Skeletal muscle satellite cell (primary cell): ENCODE data around the gene MYO15B.
A peak's percentile ranks its signal among the peaks of the same experiment; 100 is the strongest.
"Not testable (repeated sequence)": the region's sequence is repeated elsewhere in the genome, so short reads cannot be mapped to it uniquely, and the experiment has no call there.

ENCODE experiments used
- H3K27me3 ChIP-seq: 2 replicates; pipeline ENCODE4 v1.7.0; 2013; ENCODE audit warnings: low read length; ENCODE audit not compliant: control insufficient read depth, insufficient read depth
- H3K36me3 ChIP-seq: 2 replicates; pipeline ENCODE4 v1.7.0; 2013; ENCODE audit warnings: mild to moderate bottlenecking, control low read depth, low read length; ENCODE audit not compliant: insufficient read depth
- H3K4me1 ChIP-seq: 2 replicates; pipeline ENCODE4 v1.7.0; 2013; ENCODE audit warnings: low read length; ENCODE audit not compliant: control insufficient read depth, insufficient read depth
- H3K4me2 ChIP-seq: 2 replicates; pipeline ENCODE4 v1.7.0; 2013; ENCODE audit warnings: mild to moderate bottlenecking, low read length
- H3K4me3 ChIP-seq: 2 replicates; pipeline ENCODE4 v1.7.0; 2013; ENCODE audit warnings: low read length
- H3K9ac ChIP-seq: 2 replicates; pipeline ENCODE4 v1.7.0; 2013; ENCODE audit warnings: mild to moderate bottlenecking, low read depth, low read length, moderate library complexity
- H3K9me3 ChIP-seq: replicated peaks from 2 replicates; pipeline ENCODE4 v1.7.0; 2013; ENCODE audit warnings: mild to moderate bottlenecking, control low read depth, low read length

The MYO15B gene

GRCh38 chr17:75589012-75589918, 1.7 kb downstream of the MYO15B start:
- no peaks in the 10 kb centered on the region for H3K4me1 ChIP-seq
- H3K4me2 ChIP-seq = peak overlapping the region; percentile 76
- H3K9ac ChIP-seq = peak overlapping the region; percentile 68
- peak overlapping the region; percentile 68 for H3K4me3 ChIP-seq
- no peaks in the 10 kb centered on the region for H3K9me3 ChIP-seq
- H3K27me3 ChIP-seq = peaks cover 25% of the 10 kb centered on the region
- H3K36me3 ChIP-seq = no peaks in the 10 kb centered on the region

DNA sequence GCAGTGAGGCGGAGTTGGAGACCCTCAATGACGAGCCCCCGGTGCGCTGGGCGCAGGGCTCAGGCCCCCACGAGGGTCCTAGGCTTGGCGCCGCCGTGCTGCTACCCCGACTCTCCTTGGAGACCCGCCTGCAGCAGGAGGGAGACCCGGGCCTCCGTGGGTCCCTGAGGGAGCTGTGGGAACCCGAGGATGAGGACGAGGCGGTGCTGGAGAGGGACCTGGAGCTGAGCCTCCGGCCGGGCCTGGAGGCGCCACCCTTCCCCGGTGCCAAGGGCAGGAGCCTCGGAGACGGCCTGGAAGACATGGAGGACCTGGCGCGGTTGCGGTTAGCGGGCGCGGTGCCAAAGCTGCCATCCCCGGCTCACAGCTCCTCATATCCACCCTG, 2.3 kb downstream of the MYO15B start:
- Histone ChIP-seq H3K9ac (no peak overlapping the region), H3K36me3 (no peaks in the 10 kb centered on the region), H3K9me3 (no peaks in the 10 kb centered on the region), H3K4me3 (peak overlapping the region; percentile 68), H3K4me2 (peak overlapping the region; percentile 76), H3K27me3 (peaks cover 32% of the 10 kb centered on the region), H3K4me1 (no peaks in the 10 kb centered on the region)

DNA sequence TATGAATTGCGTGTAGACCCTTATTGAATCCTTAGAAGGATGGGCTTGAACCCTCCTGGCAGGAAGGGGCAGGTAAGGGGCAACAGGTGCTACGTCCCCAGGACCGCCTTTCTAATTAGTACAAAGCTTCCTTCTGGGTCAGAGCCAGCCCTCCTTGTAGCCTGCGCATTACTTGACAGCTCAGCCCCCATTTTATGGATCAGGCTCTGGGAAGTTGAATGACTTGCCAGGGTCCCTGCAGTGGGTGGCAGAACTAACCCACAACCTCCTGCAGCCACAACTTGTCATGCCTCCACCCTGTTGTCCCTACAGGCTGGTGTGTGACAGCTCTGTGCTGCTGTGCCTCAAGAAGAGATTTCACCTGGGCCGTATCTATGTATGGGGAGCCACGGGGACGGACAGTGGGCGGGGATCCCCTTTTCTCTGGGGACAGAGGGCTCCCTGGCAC, 2.7 kb downstream of the MYO15B start:
- Histone ChIP-seq H3K27me3 (peaks cover 36% of the 10 kb centered on the region), H3K36me3 (no peaks in the 10 kb centered on the region), H3K4me1 (no peaks in the 10 kb centered on the region), H3K9me3 (no peaks in the 10 kb centered on the region), H3K4me2 (no peak overlapping the region), H3K4me3 (no peak overlapping the region), H3K9ac (no peak overlapping the region)

DNA sequence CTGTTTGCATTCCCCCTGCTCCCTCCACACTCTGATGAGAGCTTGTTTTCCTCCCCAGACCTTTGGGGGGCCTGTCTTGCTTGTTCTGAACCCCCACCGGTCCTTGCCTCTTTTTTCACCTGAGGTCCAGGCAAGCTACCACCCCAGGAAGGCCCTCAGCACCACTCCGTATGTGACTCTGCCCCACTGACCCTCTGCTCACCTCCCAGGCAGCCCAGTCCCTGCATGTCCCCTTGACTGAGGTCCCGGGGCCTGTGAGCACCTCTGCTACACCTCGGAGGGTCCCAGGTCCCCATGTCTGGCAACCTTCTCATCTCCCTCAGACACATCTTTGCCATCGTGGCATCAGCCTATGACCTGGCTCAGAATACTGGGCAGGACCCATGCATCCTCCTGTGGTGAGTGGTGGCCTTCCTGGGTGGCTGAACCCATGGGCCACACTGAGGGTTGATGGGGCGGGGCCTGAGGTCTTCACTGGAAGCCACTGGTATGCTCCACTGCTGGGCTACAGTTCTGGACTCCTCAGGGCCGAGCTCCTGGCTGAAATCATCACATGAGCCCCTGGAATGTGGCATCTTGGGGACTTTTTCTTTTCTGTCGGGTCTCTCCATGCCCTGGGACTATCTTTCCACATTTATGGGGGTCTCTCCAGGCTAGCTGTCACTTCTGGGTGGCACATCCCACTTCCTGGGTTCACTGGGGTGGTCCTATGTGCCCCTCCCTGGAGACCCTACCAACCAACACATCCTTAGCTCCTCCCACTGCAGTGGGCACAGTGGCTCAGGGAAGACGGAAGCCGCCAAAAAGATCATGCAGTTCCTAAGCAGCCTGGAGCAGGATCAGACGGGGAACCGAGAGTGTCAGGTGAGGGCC, 3.5 kb downstream of the MYO15B start:
- Histone ChIP-seq H3K4me2 (no peak overlapping the region), H3K4me3 (no peak overlapping the region), H3K27me3 (peaks cover 37% of the 10 kb centered on the region), H3K9ac (no peak overlapping the region), H3K4me1 (no peaks in the 10 kb centered on the region), H3K36me3 (no peaks in the 10 kb centered on the region), H3K9me3 (no peaks in the 10 kb centered on the region)

DNA sequence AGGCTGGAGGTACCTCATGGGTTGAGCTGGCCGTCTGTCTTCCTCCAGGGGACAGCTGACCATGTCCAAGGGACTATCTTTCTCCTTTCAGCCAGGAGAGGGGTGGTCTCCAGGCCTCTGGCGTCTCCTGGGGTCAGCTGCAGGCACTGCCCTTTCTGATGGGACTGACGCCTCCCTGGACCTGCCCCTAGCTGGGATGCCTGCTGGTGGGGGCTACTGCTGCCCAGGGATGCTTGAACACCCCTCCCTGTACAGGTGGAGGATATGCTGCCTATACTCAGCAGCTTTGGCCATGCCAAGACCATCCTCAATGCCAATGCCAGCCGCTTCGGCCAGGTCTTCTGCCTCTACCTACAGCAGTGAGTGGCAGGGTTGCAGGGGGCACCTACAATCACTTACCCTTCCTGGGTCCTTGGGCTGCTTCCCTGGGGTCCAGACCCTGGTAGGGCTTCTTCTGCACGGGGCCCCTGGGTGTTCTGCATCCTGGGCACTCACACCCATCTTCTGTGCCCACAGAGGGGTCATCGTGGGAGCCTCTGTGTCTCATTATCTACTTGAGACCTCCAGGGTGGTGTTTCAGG, 4.2 kb downstream of the MYO15B start:
- H3K27me3 ChIP-seq = peaks cover 44% of the 10 kb centered on the region
- no peak overlapping the region for H3K4me2 ChIP-seq
- H3K9me3 ChIP-seq = no peaks in the 10 kb centered on the region
- H3K36me3 ChIP-seq = no peaks in the 10 kb centered on the region
- H3K4me1 ChIP-seq = no peaks in the 10 kb centered on the region
- no peak overlapping the region for H3K9ac ChIP-seq
- H3K4me3 ChIP-seq = no peak overlapping the region

GRCh38 chr17:75592348-75593020, 4.9 kb downstream of the MYO15B start:
- no peak overlapping the region for H3K9ac ChIP-seq
- no peak overlapping the region for H3K4me3 ChIP-seq
- no peak overlapping the region for H3K4me2 ChIP-seq
- H3K9me3 ChIP-seq = no peaks in the 10 kb centered on the region
- peaks cover 41% of the 10 kb centered on the region for H3K27me3 ChIP-seq
- no peaks in the 10 kb centered on the region for H3K4me1 ChIP-seq
- H3K36me3 ChIP-seq = no peaks in the 10 kb centered on the region

DNA sequence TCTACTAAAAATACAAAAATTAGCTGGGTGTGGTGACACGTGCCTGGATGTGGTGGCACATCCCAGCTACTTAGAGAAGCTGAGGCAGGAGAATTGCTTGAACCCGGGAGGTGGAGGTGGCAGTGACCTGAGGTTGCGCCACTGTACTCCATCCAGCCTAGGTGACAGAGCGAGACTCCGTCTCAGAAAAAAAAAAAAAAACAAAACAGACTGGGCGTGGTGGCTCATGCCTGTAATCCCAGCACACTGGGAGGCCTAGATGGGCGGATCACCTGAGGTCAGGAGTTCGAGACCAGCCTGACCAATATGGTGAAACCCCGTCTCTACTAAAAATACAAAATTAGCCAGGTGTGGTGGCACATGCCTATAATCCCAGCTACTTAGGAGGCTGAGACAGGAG, 5.8 kb downstream of the MYO15B start:
- not testable (repeated sequence) for H3K4me1 ChIP-seq
- H3K27me3 ChIP-seq = peaks cover 33% of the 10 kb centered on the region

DNA sequence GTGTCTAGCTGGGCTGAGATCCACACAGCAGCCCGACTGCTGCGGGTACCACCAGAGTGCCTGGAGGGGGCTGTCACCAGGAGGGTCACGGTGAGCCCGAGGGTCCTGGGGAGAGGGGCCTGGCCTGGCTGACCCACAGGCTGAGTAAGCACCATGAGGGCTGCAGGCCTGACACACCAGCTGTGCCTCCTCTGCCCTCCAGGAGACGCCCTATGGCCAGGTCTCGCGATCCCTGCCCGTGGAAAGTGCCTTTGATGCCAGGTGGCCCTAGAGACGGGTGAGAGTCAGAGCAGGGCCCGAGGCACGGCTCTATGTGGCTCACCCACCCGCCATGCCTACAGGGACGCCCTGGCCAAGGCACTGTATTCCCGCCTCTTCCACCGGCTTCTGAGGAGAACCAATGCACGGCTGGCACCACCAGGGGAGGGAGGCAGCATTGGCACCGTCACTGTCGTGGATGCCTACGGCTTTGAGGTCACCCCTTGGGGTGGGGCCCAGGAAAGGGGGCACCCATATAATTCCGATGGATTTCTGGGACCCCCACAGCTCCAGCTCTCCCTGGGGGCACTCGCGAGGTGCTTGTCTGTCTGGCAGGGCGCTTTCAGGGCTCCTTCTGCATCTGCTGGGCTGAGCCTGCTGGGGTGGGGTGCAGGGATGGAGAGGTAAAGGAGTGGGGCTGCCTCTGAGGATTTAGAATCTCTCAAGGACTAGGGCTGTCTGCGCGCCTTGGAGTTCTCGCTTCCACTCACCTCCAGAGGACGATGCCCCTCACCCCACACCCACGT, 7.1 kb downstream of the MYO15B start:
- H3K27me3 ChIP-seq = peaks cover 29% of the 10 kb centered on the region
- no peak overlapping the region for H3K4me3 ChIP-seq
- no peaks in the 10 kb centered on the region for H3K36me3 ChIP-seq

More for the DNA sequence above, 5.8 kb downstream of the MYO15B start:
- not testable (repeated sequence) for H3K4me3 ChIP-seq, H3K9ac ChIP-seq, H3K9me3 ChIP-seq, H3K4me2 ChIP-seq, H3K36me3 ChIP-seq

GRCh38 chr17:75595284-75595919, 7.8 kb downstream of the MYO15B start:
- Histone ChIP-seq H3K4me1 (no peaks in the 10 kb centered on the region), H3K36me3 (no peaks in the 10 kb centered on the region), H3K4me3 (no peak overlapping the region), H3K4me2 (no peak overlapping the region), H3K9ac (no peak overlapping the region), H3K9me3 (no peaks in the 10 kb centered on the region), H3K27me3 (peaks cover 29% of the 10 kb centered on the region)

More for the DNA sequence above, 7.1 kb downstream of the MYO15B start:
- Histone ChIP-seq H3K4me2 (no peak overlapping the region), H3K9ac (no peak overlapping the region), H3K9me3 (no peaks in the 10 kb centered on the region), H3K4me1 (no peaks in the 10 kb centered on the region)

DNA sequence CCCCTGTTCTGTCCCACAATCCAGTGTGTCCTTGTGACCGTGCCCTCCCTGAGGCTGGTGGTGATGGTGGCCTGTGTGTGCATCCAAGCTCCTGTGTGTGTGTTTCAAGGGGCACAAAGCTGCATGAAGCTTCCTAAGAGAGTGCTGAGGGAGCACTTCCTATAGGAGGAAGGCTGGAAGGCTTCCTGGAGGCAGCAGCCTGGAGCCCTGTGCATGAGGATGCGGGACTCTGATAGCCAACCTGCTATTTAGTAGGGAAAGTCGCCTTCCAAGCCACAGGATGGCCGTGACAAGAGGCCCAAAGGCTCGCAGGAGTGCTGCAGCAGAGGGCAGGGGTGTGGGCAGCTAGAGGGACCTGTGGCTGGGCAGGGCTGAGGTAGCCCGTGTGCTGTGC, 8.3 kb downstream of the MYO15B start:
- H3K9me3 ChIP-seq = no peaks in the 10 kb centered on the region
- no peaks in the 10 kb centered on the region for H3K4me1 ChIP-seq
- no peak overlapping the region for H3K4me3 ChIP-seq
- no peak overlapping the region for H3K9ac ChIP-seq
- H3K27me3 ChIP-seq = peaks cover 29% of the 10 kb centered on the region
- H3K36me3 ChIP-seq = no peaks in the 10 kb centered on the region
- H3K4me2 ChIP-seq = no peak overlapping the region
